T-helper 1 cell treated with Interleukin-12 subunit alpha and Interleukin-12 subunit beta and Interleukin-4 antibody, amounts not matched to agents 30 ng/mL and 1 ng/mL, for 36 hours (primary cell): ENCODE measurements around the gene RMDN3. TPM values are rescaled to one million over a fixed set of nuclear protein-coding genes. Genes with fewer than 3 reads are reported as not detected.

Experiments used
- intact Hi-C: fragments of 100-400 bp; cut with micrococcal nuclease; formaldehyde crosslinking; loops from one replicate; pipeline ENCODE4 v1.15.1; 2024
- total RNA-seq: library from RNA; stranded (reverse); gene quantifications from 2 replicates; pipeline ENCODE4 v1.2.3, GENCODE V29; 2022

Gene RMDN3
- total RNA-seq, 1 donor from 2014 or later, result 37.2 TPM

- intact Hi-C loops, result no loop called here
Measured at GRCh38 chr15:40773902-40774301, 18.8 kb upstream of the RMDN3 start.

DNA sequence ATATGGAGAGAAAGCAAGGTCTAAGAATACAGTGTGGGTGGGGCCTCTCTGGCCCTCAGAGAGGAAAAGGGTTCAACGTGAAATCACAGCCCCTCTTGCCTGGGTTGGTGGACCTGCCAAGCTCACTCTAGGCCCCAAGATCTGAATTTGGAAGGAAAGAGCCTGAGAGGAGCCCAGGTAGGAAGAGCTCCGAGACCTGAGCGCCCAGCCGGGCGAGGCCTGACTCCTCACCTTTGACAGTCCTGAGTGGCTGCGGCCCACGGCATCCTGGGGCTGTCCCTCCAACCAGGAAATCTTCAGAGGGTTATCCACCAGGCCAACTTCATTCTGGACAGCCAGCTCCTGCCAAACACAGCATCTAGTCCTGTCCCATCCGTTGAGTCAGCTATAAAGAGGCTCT lies 18.4 kb upstream of the RMDN3 start:
- intact Hi-C loops, result no loop called here

- intact Hi-C loops, result no loop called here
Measured at GRCh38 chr15:40772014-40772413, 17.0 kb upstream of the RMDN3 start.

DNA sequence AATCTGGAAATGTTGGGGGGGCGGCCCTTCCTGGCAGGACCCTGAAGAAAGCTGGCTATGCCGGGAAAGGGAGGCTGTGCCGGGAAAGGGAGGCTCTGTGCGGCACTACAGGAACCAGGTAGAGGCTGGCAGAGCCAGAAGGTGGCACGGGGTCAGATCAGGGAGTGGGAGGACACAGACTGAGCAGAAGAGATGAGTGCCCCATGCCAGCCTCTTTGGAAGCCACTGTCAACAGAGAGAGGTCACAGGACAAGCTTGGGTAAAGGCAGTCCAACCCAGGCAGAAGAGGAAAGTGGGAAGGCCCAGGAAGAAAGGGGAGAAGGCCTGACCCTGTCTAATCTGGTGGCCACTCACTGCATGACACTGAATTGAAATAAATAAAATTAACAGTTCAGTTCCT lies 16.2 kb upstream of the RMDN3 start:
- intact Hi-C loops, result no loop called here

GRCh38 chr15:40770147-40770721 lies 15.2 kb upstream of the RMDN3 start:
- intact Hi-C loops, result no loop called here

DNA sequence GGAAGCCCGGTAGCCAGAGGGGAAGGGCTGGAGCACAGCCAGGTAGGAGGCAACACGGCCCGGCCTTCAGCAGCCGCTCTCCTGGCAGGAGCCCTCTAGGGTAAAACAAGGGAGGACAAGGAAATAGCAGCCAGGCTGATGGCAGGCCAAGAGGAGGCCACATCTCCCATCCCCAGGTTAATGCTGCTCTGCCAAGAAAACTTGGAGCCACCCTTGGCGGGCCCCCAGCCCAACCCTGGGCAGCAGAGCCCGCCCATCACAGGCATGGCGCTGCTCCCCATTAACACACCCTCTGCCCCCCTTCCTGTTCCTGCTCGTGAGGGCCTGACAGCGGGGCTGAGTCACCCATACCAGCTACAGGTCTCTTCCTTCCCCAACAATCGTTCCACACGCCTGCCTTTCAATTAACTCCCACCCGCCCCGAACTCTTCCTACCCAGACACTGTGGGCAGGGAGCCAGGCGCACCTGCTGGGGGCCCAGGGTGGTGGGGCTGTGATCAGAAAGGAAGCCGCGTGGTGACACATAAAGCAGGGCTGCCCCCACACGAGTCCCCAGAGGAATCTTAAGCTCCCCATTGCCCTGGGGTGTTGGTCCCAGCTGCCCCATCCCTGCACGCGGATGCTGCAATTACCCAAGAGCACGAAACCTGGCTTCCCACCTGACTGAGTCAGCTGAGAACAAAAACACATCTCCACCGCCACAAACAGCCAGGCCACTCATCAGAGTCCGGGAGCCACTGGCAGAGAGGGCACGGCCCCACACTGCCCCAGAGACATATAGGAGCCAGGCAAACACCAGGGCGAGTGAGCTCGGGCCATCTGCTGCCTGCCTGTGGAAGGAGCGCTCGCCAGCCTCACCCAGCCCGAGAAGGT lies 14.5 kb upstream of the RMDN3 start, which contains the start of gene C15orf62:
TSS of gene C15orf62 (plus strand) at position 707 of the 873 bp plus-strand sequence. CDS start 516 bp downstream, outside the sequence.
- intact Hi-C loops, result no loop called here

DNA sequence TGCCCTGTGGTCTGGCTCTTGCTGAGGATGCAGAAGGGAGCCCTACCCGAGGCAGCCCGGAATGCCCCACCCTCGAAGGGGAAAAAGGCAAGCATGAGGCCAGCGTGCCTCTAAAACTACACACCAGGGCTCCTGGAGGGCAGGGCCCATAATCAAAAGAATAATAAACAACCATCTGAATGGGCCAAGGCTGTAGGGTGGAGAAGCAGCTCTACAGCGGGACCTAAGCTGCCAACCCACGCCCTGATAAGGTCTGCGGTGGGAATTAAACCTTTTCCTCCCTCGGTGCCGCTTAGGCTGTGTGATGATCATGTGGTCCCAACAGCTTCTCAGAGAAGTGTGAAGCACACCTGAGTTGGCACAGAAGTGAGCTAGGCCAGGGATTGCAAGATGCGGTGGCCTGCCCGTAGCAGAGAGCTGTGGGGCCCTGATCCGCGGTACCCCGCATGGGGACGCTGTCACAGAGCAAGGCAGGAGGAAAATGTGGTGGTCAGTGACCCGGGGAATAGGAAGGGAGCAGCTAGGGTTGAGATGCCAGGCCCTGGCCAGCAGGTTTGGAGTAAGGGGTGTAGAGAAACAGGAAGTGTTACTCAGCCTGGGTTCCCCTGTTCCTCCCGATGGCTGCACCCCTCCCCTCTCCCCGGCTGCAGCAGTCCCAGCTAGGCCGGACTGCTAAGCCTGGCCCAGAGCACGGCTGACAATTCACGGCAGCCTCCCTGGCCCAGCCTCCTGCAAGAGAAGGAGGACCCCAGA lies 13.6 kb upstream of the RMDN3 start:
- intact Hi-C loops, result no loop called here

DNA sequence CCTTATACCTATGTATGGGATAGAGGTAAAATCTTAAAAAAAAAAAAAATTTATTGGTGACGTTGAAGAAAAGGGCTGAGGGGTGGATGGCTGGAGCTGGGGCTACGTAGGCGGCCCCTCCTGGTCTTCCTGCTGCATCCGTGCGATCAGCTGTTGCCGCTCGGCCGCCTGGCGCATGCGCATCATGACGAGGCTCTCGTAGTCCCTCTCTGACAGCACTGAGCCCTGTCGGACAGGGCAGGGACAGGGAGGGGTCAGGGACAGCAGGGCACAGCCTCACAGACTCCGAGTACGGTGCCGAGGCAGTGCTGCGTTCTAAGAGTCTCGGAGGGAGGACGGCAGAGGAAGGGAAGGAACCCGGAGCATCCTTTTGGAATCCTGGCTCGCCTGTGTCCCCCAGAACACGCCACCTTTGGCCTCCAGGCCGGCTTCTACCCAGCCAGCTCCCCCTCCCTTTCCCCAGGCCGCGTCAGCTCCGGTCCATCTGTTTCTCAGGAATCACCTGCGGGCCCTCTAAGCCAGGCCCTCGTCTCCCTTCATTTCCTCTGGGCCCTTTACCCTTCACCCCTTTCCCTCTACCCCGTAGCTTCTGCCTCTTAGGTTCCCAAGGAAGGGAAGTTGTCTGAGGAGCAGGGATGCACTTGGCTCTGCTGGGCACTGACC lies 12.9 kb upstream of the RMDN3 start:
- intact Hi-C loops, result no loop called here

- intact Hi-C loops, result no loop called here
Measured at GRCh38 chr15:40766906-40767837, 12.1 kb upstream of the RMDN3 start.

GRCh38 chr15:40766194-40766815 lies 11.3 kb upstream of the RMDN3 start:
- intact Hi-C loops, result no loop called here

DNA sequence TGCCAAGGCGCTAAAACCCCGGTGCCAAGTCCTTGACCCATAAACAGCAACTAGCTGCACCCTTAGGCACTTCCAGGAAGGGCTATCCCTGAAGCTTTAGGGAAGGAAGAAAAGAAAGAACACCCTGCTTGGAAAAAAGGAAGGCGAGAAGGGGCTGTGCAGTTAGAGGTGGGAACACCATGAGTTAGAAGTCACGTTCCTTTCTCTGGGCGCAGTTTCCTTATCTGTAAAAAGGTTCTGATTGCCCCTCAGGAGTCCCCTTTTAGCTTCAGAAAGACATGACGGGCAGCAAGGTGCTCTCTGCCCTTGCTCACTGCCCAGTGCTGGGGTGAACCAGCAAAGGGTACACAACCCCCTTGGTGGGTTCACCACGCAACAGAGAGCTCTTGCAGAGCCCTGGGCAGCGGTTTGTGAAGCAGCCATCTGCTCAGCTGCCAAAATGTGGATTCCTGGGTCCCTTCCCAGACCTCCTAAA lies 9.6 kb upstream of the RMDN3 start:
- intact Hi-C loops, result loop anchor here (1.0 to 5.0 kb wide), 7 partner anchors 9 to 382 kb away; partner anchors contain the start of genes CHAC1, DNAJC17, KNSTRN and RAD51

- intact Hi-C loops, result loop anchor here (1.0 to 5.0 kb wide), 3 partner anchors 43 to 382 kb away; partner anchors contain the start of genes CHAC1, DNAJC17, KNSTRN and ZFYVE19
Measured at GRCh38 chr15:40763801-40764628, 9.0 kb upstream of the RMDN3 start, which contains the start of gene GCHFR. GCHFR (plus strand) TSS chr15:40764068; CDS start chr15:40764181, 113 bp downstream.

DNA sequence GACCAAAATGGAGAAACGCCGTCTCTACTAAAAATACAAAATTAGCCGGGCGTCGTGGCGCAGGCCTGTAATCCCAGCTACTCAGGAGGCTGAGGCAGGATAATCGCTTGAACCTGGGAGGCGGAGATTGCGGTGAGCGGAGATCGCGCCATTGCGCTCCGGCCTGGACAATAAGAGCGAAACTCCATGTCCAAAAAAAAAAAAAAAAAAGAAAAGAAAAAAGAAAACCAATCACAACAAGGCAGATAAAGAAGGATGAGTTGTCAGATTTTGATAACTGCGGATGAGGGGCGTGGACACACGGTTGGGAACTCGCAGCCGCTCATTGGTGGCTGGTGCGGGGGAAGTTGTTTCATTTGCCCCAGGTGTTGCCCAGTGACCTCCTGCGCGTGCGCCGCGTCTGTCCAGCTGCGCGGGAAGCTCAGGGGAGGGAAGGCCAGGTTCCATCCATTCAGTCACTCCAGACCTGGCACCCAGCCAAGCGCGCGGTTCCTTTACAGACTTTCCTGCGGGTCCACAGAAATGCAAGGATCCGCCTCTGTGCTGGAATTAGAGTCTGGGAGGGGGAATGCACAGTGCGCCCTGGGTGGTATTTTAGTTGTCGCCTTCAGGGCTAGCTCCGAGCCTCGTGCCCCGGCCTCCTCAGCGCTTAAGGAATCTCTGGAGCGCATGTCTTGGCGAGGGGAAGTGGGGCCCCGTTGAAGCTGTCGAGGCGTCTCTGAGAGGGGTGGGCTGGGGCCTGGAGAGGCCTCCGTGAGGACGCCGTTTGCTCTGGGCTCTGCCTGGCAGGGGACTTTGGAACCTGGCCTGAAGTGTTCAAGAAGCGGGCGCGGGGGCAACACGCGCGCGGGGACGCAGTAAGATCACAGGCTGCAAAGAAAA lies 8.1 kb upstream of the RMDN3 start:
- intact Hi-C loops, result loop anchor here (5.0 kb wide), 2 partner anchors 189 to 381 kb away; partner anchors contain the start of genes CHAC1 and KNSTRN

- intact Hi-C loops, result loop anchor here (5.0 kb wide), 3 partner anchors 192 to 472 kb away; partner anchors contain the start of genes CHAC1, CHP1, EXD1 and KNSTRN
Measured at GRCh38 chr15:40759961-40760360, 4.9 kb upstream of the RMDN3 start.

- intact Hi-C loops, result loop anchor here (5.0 kb wide), 1 partner anchor 475 kb away; the partner anchor contains the start of genes CHP1 and EXD1
Measured at GRCh38 chr15:40756938-40757337, 1.9 kb upstream of the RMDN3 start.

- intact Hi-C loops, result loop anchor here (1.0 to 5.0 kb wide), 10 partner anchors 9 to 476 kb away; partner anchors contain the start of genes CCDC32, CHP1, DNAJC17 and EXD1
Measured at GRCh38 chr15:40755812-40756208, 756 bp upstream of the RMDN3 start.

GRCh38 chr15:40754574-40754882 lies 526 bp downstream of the RMDN3 start:
- intact Hi-C loops, result loop anchor here (2.0 kb wide), 4 partner anchors 28 to 190 kb away; partner anchors contain the start of genes CCDC32 and KNL1
